Measurements from ENCODE around the gene XKR7.

The XKR7 gene

DNA sequence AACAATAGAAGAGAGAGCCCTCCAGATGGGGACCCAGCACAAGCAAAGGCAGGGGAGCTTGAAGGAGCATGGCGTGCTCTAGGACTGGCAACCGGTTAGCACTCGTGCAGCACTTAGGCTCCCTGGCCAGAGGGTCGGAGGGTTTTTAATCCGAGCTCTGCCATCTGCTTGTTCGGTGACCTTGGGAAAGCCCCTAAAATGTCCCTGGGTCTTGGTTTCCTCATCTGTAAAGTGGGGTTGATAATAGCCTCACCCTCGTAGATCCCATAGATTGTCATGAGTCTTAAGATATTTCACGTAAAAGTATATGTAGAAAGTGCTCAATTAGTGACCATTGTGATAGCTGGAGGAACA, 67.5 kb downstream of the XKR7 start:
- Histone ChIP-seq H3K36me3 (no peaks in the 10 kb centered on the region), H3K4me1 (ENCODE audit: control insufficient read depth in 1 of 2, insufficient read depth in 1 of 2, low read depth in 1 of 2, low read length in 1 of 2) (peaks cover 98 to 99% of the 10 kb centered on the region in 2 experiments), H3K9me3 (no peaks in the 10 kb centered on the region), H3K27me3 (no peaks in the 10 kb centered on the region), H3K4me3 (ENCODE audit: low read depth in 1 of 2, low read length in 1 of 2) (peak overlapping the region; percentile 38 to 56), H3K27ac (peak overlapping the region; percentile 99)
- TF ChIP-seq, protein P1, sequence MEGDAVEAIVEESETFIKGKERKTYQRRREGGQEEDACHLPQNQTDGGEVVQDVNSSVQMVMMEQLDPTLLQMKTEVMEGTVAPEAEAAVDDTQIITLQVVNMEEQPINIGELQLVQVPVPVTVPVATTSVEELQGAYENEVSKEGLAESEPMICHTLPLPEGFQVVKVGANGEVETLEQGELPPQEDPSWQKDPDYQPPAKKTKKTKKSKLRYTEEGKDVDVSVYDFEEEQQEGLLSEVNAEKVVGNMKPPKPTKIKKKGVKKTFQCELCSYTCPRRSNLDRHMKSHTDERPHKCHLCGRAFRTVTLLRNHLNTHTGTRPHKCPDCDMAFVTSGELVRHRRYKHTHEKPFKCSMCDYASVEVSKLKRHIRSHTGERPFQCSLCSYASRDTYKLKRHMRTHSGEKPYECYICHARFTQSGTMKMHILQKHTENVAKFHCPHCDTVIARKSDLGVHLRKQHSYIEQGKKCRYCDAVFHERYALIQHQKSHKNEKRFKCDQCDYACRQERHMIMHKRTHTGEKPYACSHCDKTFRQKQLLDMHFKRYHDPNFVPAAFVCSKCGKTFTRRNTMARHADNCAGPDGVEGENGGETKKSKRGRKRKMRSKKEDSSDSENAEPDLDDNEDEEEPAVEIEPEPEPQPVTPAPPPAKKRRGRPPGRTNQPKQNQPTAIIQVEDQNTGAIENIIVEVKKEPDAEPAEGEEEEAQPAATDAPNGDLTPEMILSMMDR (IDR thresholded peaks at IDR 0.05): no peak

DNA sequence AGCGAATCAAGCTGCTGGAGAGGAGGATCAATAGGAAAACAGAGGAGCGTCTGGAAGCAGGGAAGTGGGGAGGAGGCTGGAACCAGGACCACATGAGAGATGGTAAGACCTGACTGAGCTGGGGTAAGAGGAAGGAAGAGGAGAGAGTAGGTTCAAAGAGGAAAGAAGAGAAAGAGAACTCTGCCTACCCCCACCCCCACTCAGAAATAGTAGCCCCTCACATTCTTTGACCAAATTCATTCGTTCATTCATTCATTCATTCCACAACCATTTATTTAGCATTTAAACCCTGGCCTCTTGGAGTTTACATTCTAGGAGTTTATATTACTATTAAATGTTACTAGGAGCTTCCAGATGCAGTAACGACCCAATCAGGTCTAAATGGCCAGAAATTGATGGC, 68.3 kb downstream of the XKR7 start:
- Histone ChIP-seq H3K4me1 (ENCODE audit: control insufficient read depth in 1 of 2, insufficient read depth in 1 of 2, low read depth in 1 of 2, low read length in 1 of 2) (peaks cover 99 to 100% of the 10 kb centered on the region in 2 experiments), H3K4me3 (ENCODE audit: low read depth in 1 of 2, low read length in 1 of 2) (peak overlapping the region; percentile 38 to 56), H3K27me3 (no peaks in the 10 kb centered on the region), H3K36me3 (no peaks in the 10 kb centered on the region), H3K9me3 (no peaks in the 10 kb centered on the region), H3K27ac (peak overlapping the region; percentile 99)
- TF ChIP-seq, protein P1 (IDR thresholded peaks at IDR 0.05): no peak

DNA sequence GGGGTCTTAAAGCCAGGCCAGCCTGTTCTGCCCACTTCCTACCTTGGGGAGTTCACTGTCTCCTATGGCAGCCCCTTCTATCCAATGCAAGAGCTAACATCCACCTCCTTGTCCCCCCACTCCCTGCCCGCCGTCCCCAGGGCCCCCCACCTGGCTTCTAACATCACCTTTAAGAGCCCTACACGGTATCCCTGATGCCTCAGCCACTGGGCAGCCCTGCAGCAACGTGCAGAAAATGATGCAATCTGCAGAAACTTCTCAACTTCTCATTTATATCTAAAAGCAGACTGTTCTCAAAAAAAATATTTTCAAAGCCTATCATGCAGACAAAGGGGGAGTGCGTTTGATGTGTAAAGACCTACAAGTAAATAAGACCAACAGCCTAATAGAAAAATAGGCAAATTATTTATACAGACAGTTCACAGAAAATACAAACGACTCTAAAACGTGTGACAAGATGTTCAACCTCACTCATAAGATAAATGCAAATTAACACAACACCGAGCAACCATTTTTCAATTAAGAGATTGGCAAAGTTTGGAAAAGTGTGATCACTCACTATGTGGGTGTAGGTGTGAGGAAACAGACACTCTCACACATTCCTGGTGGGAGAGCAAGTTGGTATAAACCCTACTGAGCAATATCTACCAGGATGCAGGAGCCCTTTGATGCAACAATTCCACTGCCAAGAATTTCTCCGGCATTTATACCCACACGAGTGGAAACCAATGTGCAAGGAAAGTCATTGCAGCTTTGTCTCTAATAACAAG, 69.0 kb downstream of the XKR7 start:
- Histone ChIP-seq H3K9me3 (no peaks in the 10 kb centered on the region), H3K4me1 (ENCODE audit: control insufficient read depth in 1 of 2, insufficient read depth in 1 of 2, low read depth in 1 of 2, low read length in 1 of 2) (peaks cover 99 to 100% of the 10 kb centered on the region in 2 experiments), H3K4me3 (ENCODE audit: low read depth in 1 of 2, low read length in 1 of 2) (peak overlapping the region; percentile 38 to 56), H3K36me3 (no peaks in the 10 kb centered on the region), H3K27ac (peak overlapping the region; percentile 99), H3K27me3 (no peaks in the 10 kb centered on the region)
- TF ChIP-seq, protein P1 (IDR thresholded peaks at IDR 0.05): no peak

DNA sequence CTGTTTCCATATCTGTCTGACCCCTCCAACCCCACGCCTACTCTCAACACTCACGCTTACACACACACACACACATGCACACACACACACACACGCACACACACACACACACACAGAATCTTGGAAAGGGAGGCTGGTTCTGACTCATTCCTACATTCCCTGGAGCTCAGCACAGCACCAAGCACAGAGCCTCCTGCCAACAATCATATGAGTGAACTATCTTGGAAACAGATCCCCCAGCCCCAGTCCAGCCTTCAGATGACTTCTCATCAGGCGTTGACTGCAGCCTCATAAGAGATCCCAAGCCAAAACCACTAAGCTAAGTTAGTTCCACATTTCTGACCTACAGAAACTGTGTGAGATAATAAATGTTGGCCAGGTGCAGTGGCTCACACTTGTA, 70.0 kb downstream of the XKR7 start:
- peak overlapping the region; percentile 21 to 56 for H3K4me3 ChIP-seq (ENCODE audit: low read depth in 1 of 2, low read length in 1 of 2)
- H3K27ac ChIP-seq: peak overlapping the region; percentile 99
- H3K27me3 ChIP-seq: no peaks in the 10 kb centered on the region
- peaks cover 99 to 100% of the 10 kb centered on the region in 2 experiments for H3K4me1 ChIP-seq (ENCODE audit: control insufficient read depth in 1 of 2, insufficient read depth in 1 of 2, low read depth in 1 of 2, low read length in 1 of 2)
- no peaks in the 10 kb centered on the region for H3K36me3 ChIP-seq
- H3K9me3 ChIP-seq: no peaks in the 10 kb centered on the region
- TF ChIP-seq, protein P1 (IDR thresholded peaks at IDR 0.05): no peak

DNA sequence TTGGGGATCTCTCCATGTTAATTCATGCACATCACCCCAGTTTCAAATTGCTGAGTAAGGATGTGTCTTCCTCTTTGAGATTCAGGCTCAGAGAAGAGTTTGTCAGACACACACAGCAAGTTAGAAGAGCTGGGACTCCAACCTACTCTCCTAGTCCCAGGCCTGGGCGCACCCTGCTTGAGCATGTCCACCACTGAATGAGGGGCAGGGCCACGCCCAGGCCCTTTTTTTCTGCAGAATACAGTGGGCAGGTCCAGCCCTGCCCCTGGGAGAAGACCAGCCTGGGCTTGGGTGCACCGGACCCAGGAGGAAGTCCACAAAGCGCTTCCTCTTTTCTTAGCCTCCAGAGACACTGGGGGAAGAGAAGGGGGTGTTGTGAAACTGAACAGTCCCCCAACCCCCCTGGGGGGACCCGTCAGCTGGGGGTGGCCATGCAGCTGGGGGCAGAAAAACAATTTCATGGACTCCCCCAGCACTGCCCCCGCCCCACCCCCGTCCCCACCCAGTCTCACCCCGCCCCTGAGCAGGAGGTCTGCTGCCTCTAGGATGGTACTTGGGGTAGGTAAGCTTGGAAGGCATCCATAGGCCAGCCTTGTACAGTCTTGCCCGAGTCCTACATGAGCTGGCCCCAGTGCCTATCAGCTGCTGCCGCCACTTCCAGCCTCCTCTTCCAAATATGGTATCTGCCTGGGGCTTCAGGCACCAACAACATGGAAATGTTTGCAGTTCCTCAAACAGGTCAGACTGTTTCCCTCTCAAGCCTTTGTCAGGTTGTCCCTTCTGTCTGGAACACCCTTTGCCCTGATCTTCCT, 72.4 kb downstream of the XKR7 start:
- TF ChIP-seq, protein P1 (IDR thresholded peaks at IDR 0.05): peak; percentile 15
- Histone ChIP-seq H3K4me3 (ENCODE audit: low read depth in 1 of 2, low read length in 1 of 2) (peak overlapping the region; percentile 38 to 58), H3K27me3 (no peaks in the 10 kb centered on the region), H3K4me1 (ENCODE audit: control insufficient read depth in 1 of 2, insufficient read depth in 1 of 2, low read depth in 1 of 2, low read length in 1 of 2) (peaks cover 99 to 100% of the 10 kb centered on the region in 2 experiments), H3K9me3 (no peaks in the 10 kb centered on the region), H3K27ac (peak overlapping the region; percentile 99), H3K36me3 (no peaks in the 10 kb centered on the region)
